Keratinocyte (primary cell): ENCODE measurements around the gene NCS1. TPM values are rescaled to one million over a fixed set of nuclear protein-coding genes. Genes with fewer than 3 reads are reported as not detected.
A peak's percentile ranks its signal among the peaks of the same experiment; 100 is the strongest.

Experiments
- DNase-seq: peaks from one replicate; pipeline ENCODE4 v3.0.0-alpha.2; 2011; ENCODE audit warnings: low read depth, missing footprints, low spot score
- FAIRE-seq: peaks from 2 replicates; lab custom pipeline; 2011; peaks lifted over from hg19 to GRCh38; lab: Jason Lieb, UNC
- H2AFZ ChIP-seq: 2 replicates; pipeline ENCODE4 v1.6.0; 2012; ENCODE audit warnings: low read length, control low read depth, inconsistent platforms; ENCODE audit not compliant: control insufficient read depth
- H3K27ac ChIP-seq: 2 replicates; pipeline ENCODE4 v1.5.1; 2011; ENCODE audit warnings: low read length; ENCODE audit not compliant: control insufficient read depth, insufficient read depth
- H3K27me3 ChIP-seq: 3 replicates; pipeline ENCODE4 v1.6.0; 2011; ENCODE audit warnings: low read length; ENCODE audit not compliant: control insufficient read depth, insufficient read depth; ENCODE audit errors: extremely low read depth
- H3K36me3 ChIP-seq, 2 experiments: 2 replicates in 1 of 2; 3 replicates in 1 of 2; pipeline ENCODE4 v1.5.1; 2011; ENCODE audit warnings: low read length in 2 of 2, mild to moderate bottlenecking in 1 of 2; ENCODE audit not compliant: control insufficient read depth in 2 of 2, insufficient read depth in 2 of 2; ENCODE audit errors: extremely low read depth in 1 of 2
- H3K4me1 ChIP-seq: 3 replicates; pipeline ENCODE4 v1.5.1; 2011; ENCODE audit warnings: low read length; ENCODE audit not compliant: control insufficient read depth, insufficient read depth; ENCODE audit errors: extremely low read depth
- H3K4me2 ChIP-seq: 3 replicates; pipeline ENCODE4 v1.6.0; 2011; ENCODE audit warnings: low read depth, low read length; ENCODE audit not compliant: control insufficient read depth, insufficient read depth; ENCODE audit errors: extremely low read depth
- H3K4me3 ChIP-seq, 3 experiments: fragments of 200-600 bp in 1 of 3; sonication (generic) in 1 of 3; 2 replicates in 2 of 3; 3 replicates in 1 of 3; pipeline ENCODE4 v1.5.1; 2011 to 2016; ENCODE audit warnings: low read length in 3 of 3, mild to moderate bottlenecking in 3 of 3, control low read depth in 2 of 3, inconsistent platforms in 1 of 3, low read depth in 1 of 3, mixed read lengths in 1 of 3, mixed run types in 1 of 3, moderate library complexity in 1 of 3; ENCODE audit not compliant: control insufficient read depth in 2 of 3, insufficient read depth in 2 of 3; ENCODE audit errors: extremely low read depth in 1 of 3
- H3K79me2 ChIP-seq: 2 replicates; pipeline ENCODE4 v1.6.0; 2012; ENCODE audit warnings: low read length; ENCODE audit not compliant: control insufficient read depth, insufficient read depth
- H3K9ac ChIP-seq: 3 replicates; pipeline ENCODE4 v1.6.0; 2011; ENCODE audit warnings: low read length; ENCODE audit not compliant: control insufficient read depth, insufficient read depth; ENCODE audit errors: extremely low read depth
- H3K9me1 ChIP-seq: 3 replicates; pipeline ENCODE4 v1.6.0; 2011; ENCODE audit warnings: low read length; ENCODE audit not compliant: control insufficient read depth, insufficient read depth; ENCODE audit errors: extremely low read depth
- H3K9me3 ChIP-seq: 2 replicates; pipeline ENCODE4 v1.5.1; 2012; ENCODE audit warnings: low read depth, low read length; ENCODE audit not compliant: control insufficient read depth
- H4K20me1 ChIP-seq: 3 replicates; pipeline ENCODE4 v1.6.0; 2011; ENCODE audit warnings: low read length; ENCODE audit not compliant: control insufficient read depth, insufficient read depth; ENCODE audit errors: extremely low read depth
- CTCF ChIP-seq, 3 experiments: IDR thresholded peaks in 1 of 3; conservative IDR thresholded peaks in 1 of 3; optimal IDR thresholded peaks in 1 of 3; 2 replicates in 2 of 3; 3 replicates in 1 of 3; pipeline versions ENCODE3 to v1.5.1; 2011; ENCODE audit warnings: low read length in 3 of 3, mild to moderate bottlenecking in 3 of 3, moderate library complexity in 2 of 3, control low read depth in 1 of 3, inconsistent platforms in 1 of 3; ENCODE audit not compliant: insufficient read depth in 2 of 3; ENCODE audit errors: extremely low read depth in 1 of 3
- EZH2 ChIP-seq: IDR thresholded peaks from one replicate; pipeline ENCODE4 v1.6.1; 2012; ENCODE audit warnings: inconsistent platforms, mild to moderate bottlenecking, low read length, moderate library complexity
- dilution Hi-C: fragments of 300-500 bp; cut with MboI; formaldehyde crosslinking; loops from one replicate; pipeline ENCODE4 v1.7.0; 2020; ENCODE audit warnings: low sequenced_read_pairs; ENCODE audit not compliant: extremely low pct_ligation_motif_present
- polyA plus RNA-seq, 5 experiments: library from polyadenylated mRNA; depleted of rRNA in 3 of 5; stranded (reverse) in 3 of 5; stranded (forward) in 1 of 5; unstranded in 1 of 5; fragments of >200 nt; gene quantifications; 1 replicate in 1 of 5; 2 replicates in 3 of 5; 3 replicates in 1 of 5; pipeline versions ENCODE4 v1.2.1 to v1.2.3, GENCODE V29; 2011 to 2012; ENCODE audit warnings: missing spikeins in 2 of 5, low read depth in 1 of 5, low replicate concordance in 1 of 5

NCS1 gene
- polyA plus RNA-seq, 1 donor (not counting 4 experiments of a cell fraction or from before 2014, with no cell fraction given): 49.1 TPM

DNA sequence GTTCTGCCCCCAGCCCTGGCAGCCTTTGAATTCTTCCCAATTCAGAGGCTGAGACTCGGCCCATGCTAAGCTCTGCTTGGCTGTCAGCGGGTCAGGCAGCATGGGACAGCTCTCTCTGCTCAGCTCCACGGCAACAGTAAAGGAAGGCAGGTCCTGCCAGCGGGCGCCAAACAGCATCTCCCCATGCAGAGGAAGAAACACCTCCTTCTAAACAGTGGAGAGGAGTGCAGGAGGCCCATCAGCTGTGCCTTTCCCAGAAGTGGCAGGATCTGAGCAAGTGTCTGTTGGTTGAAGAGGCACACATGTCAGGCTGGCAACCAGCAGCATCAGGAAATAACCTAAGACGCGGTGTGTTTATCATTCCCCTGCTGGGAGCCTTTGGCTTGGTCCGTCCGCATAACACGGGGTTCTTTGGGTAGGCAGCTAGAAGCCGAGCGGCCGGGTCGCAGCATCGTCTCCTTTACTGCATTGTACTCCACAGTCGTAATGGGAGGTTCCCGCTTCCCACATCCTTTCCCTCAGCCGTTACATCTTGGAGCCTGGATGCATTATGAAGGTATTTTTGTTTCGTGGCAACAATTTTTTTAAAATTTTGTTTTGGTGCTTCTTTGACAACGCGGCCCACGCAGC, 42.7 kb upstream of the NCS1 start:
- peaks cover 23% of the 10 kb centered on the region for H3K4me1 ChIP-seq
- peaks cover 11 to 13% of the 10 kb centered on the region in 2 experiments for H3K36me3 ChIP-seq
- H4K20me1 ChIP-seq: no peaks in the 10 kb centered on the region
- no peak overlapping the region for H2AFZ ChIP-seq
- H3K27ac ChIP-seq: peak overlapping the region; percentile 50
- no peaks in the 10 kb centered on the region for H3K27me3 ChIP-seq
- TF ChIP-seq CTCF (optimal IDR thresholded peaks at IDR 0.05 in 1 of 3, IDR thresholded peaks at IDR 0.05 in 1 of 3, conservative IDR thresholded peaks at IDR 0.05 in 1 of 3; ENCODE audit: extremely low read depth in 1 of 3, insufficient read depth in 2 of 3, low read length in 3 of 3): no peak
- no peak for TF ChIP-seq EZH2
- no peaks in the 10 kb centered on the region for H3K9me3 ChIP-seq
- dilution Hi-C loops: no loop called here
- H3K9ac ChIP-seq: peak overlapping the region; percentile 13
- no peak overlapping the region for H3K4me2 ChIP-seq
- no peaks in the 10 kb centered on the region for H3K79me2 ChIP-seq
- DNase-seq: no peak
- H3K4me3 ChIP-seq: no peak overlapping the region
- FAIRE-seq: no peak
- H3K9me1 ChIP-seq: no peaks in the 10 kb centered on the region

GRCh38 chr9:130132746-130133145, 39.5 kb upstream of the NCS1 start:
- Histone ChIP-seq H3K9ac (no peak overlapping the region), H4K20me1 (no peaks in the 10 kb centered on the region), H3K9me1 (no peaks in the 10 kb centered on the region), H3K4me2 (no peak overlapping the region), H3K36me3 (peaks cover 12 to 13% of the 10 kb centered on the region in 2 experiments), H3K27me3 (no peaks in the 10 kb centered on the region), H3K4me1 (peaks cover 18% of the 10 kb centered on the region), H3K27ac (no peak overlapping the region), H3K79me2 (no peaks in the 10 kb centered on the region), H3K9me3 (no peaks in the 10 kb centered on the region), H3K4me3 (no peak overlapping the region), H2AFZ (no peak overlapping the region)
- FAIRE-seq (no peak), DNase-seq (no peak)
- no peak for TF ChIP-seq CTCF (optimal IDR thresholded peaks at IDR 0.05 in 1 of 3, IDR thresholded peaks at IDR 0.05 in 1 of 3, conservative IDR thresholded peaks at IDR 0.05 in 1 of 3; ENCODE audit: extremely low read depth in 1 of 3, insufficient read depth in 2 of 3, low read length in 3 of 3)
- no peak for TF ChIP-seq EZH2
- dilution Hi-C loops: no loop called here
